Kidney capillary endothelial cell (primary cell): ENCODE data around the gene RPL10.
A peak's percentile ranks its signal among the peaks of the same experiment; 100 is the strongest.

Experiments
- DNase-seq: peaks from one replicate; pipeline ENCODE4 v3.0.0-alpha.2; 2018; ENCODE audit warnings: low spot score

Gene RPL10

DNA sequence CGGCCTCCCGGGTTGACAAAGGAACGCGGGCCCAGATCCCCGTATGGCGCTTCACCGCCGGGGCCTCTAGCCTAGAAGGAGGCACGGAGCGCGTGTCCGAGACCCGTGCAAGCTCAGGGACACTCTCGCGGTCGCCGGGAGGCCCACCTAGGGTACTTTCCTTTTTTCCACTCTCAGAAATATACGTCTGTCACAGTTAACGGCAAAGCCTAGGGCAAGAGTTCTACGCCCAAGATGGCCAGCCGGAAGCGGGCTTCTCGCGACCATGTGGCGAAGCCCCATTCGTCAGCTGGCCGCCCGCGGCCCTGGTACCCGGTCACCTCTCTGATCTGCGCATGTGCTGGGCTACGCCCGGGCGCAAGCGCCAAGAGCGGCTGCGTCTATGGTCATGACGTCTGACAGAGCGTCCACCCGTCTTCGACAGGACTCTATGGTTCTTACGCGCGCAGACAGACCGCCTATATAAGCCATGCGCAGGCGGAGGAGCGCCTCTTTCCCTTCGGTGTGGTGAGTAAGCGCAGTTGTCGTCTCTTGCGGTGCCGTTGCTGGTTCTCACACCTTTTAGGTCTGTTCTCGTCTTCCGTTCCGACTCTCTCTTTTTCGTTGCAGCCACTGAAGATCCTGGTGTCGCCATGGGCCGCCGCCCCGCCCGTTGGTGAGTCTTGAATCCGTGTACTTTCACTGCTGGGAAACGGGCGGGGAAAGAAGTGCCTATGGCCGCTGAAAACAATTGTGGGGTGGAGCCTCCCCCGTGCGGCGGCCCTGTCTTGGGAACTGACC is at the start of gene RPL10:
RPL10 (plus strand) TSS at position 490 of the 780 bp plus-strand sequence; CDS start at position 633, 143 bp downstream.
- peak; percentile 76 for DNase-seq

DNA sequence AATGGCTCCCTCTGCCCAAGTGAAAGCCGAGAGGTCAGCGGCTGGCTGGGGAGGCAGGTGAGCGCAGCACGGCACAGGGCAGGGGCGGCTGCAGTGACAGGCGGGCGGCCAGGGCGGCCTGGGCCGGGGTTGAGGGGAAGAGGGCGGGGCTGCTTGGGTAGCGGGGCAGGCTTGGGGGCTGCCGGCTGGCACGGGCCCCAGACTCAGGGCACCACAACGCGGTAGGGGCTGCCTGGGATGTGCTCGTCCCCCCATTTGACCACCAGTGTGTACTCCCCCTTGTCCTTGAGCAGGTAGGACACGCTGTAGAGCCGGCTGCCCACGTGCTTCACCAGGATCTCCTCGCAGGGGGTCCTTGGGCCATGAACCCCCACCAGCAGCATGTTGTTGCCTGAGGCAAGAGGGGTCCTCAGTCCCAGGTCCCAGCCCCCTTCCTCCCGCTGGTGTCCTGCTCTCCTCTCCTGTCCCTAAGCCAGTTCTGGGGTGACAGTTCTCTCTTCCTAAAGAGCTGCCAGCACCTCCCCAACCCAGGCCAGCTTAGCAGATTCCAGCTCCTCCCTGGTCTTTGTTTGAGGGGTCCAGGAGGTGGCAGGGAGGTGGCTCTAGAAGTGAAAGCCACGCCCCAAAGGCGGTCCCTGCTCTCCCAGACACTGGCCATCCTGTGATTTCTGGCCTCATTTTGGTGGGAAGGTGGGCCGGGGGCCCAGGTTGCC is 49.4 kb upstream of the RPL10 start:
- no peak for DNase-seq

DNA sequence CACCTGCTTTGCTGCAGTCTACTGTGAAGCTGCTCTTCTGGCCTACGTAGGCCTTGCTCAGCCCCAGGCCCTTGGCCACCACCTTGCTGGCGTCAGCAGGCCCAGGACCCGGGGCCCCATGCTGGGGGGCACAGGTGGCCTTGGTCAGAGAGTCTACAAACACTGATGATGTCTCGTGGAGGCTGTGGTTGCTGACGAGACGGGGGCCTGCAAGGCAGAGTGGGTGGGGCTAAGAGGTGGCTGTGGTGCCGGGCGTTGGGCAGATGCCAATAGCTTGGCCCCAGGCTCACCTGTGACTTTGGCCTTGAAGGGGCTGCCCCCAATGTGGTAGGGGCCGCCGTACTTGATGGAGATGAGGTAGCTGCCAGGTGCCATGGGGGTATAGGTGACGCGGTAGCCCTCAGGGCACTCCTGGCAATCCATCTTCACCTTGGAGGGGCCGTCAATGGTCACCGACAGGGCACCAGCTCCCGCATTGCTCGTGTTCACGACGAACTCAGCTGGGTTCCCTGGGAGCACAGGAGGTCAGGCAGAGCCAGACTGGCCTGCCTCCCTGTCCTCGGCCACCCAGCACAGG is 48.7 kb upstream of the RPL10 start:
- no peak for DNase-seq

DNA sequence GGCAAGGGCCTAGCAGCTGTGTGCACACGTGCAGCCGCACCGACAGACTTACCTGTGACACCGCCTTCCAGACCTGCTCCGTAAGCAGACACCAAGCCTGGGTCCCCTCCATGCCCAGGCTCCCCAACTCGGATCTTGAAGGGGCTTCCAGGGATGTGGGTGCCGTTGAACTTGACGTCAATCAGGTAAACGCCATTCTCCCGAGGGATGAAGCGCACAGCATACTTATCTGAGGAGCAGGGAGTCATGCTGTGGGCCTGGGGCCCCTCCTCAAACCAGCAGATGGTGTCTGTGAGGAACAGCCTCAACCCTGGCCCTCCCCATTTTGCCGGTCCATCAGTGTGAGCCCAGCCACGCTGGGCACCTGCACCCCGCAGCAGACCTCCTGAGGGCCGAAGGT is 48.2 kb upstream of the RPL10 start:
- DNase-seq: no peak

DNA sequence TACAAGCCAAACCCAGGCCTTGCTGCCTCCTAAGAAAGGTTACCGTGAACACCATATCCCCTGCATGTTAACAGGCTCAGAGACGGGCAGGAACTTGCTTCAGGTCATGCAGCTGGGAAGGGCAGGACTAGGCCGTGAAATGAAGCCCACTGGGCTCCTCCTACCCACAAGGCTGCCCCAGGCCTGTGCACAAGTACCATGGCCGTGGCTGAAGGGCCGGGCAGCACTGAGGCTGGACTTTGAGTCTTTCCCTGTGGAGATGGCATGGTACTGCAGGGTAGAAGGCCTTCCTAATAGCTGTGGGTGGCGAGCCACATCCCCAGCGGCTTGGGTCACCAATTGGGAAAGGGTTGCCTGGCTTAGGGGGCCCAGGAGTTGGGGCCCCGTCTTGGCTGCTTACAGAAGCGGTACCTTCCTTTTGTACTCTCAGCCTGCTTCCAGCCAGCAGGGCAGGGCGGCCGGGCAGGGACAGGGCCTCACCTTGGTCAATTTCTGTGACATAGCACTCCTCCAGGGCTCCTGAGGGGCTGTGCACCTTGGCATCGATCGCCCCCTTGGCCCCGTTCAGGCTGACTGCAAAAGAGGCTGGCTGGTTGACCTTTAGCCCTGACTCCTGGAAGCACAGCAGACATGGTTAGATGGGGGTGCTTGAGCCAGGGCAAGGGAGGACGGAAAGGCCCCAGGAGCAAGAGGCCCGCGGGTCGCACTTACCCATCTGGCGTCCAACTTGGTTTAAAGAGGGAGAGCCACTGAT is 47.6 kb upstream of the RPL10 start:
- no peak for DNase-seq

DNA sequence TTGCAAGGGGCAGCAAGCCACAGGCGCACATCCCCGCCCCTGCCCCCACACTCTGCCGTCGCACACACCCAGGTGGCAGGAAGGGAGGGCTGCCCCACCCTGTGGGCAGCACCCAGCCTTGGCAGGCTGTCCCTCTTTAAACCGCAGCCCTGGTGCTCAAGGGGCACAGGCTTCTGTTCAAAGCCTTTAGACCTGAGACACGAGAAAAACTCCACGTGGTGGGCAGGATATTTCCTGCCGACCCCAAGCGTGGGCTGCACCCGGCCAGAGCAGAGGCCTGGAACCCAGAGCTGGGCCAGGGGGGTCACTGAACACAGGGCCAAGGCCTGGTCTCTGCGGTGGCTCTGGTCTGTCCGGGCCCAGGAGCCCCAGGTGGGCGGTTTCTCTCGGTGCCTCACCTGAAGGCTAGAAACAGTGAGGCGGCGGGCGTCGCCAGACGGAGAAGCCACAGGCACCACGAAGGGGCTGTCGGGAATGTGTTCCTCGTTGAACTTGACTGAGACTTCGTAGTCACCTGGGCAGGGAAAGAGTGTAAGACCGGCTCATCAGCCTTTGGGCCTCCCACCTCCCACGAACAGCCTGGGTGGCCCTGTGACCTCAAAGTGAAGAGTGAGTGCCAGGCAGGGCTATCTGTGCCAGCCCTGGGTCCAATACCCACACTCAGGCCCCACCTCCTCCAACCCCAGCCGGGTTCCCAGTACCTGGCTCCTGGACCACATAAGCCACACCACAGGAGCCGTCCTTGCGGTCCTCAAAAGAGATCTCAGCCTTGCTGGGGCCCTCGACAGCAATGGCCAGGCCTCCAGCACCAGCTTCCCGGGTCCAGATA is 46.8 kb upstream of the RPL10 start:
- no peak for DNase-seq

DNA sequence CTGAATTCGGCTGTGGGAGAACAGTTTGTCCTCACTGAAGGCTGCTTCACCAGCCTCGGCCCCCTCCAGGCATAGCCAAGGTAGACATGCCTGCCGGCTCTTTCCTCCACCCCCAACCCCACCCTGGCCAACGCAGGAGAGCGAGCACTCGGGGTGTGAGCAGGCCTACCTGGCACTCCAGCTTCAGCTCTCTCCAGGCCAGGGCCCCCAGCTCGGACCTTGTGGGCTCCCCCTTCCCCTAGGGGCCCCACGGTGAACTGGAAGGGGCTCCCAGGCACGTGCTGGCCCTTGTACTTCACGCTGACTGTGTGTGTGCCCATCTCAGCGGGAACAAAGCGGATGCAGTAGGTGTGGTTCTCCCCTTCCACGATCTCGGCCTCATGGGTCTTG is 46.2 kb upstream of the RPL10 start:
- DNase-seq: no peak

DNA sequence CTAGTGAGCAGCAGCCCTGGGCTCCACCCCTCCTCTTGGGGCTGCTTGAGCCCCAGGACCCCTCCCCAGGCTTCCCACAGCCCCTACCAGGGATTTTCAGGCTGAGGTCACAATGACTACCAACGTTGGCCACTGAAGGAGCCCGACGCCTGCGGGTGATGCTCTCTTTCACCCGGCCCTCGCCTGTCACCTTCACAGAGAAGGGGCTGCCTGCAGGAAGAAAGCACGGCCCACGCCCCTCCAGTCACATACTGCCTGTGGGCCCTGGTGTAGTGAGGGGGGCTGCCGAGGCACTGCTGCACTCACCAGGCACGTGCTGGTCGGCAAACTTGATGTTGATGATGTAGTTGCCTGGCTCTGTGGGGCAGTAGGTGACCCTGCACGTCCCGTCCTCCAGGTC is 45.7 kb upstream of the RPL10 start:
- no peak for DNase-seq

DNA sequence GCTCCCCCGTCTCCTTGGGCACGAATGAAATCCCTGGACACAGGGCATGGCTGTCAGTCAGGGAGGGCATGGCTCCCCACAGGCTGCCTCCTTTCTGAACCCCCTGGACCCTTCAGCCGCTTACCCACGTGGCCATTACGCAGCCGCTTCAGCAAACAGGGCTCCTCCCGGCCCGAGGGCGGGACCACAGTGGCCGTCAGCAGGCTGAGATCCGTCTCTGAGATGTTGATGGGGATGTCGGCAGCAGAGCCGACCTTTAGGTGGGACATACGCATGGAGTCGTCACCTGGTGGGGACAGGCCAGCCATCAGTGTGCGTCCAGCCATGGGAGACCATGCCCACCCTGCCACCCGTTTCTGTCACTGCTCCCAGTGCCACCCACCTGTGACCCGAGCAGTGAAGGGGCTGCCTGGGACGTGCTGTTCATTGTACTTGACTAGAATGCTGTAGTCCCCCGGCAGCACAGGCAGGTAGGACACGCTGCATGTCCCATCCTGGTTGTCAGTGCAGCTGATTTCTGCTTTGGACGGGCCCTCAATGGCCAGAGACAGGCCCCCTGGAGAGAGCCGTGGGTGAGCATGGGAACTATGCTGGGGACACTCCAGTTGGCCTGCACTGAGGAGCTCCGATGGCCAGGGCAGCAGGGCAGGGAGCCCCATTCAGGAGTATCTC is 44.9 kb upstream of the RPL10 start:
- no peak for DNase-seq

DNA sequence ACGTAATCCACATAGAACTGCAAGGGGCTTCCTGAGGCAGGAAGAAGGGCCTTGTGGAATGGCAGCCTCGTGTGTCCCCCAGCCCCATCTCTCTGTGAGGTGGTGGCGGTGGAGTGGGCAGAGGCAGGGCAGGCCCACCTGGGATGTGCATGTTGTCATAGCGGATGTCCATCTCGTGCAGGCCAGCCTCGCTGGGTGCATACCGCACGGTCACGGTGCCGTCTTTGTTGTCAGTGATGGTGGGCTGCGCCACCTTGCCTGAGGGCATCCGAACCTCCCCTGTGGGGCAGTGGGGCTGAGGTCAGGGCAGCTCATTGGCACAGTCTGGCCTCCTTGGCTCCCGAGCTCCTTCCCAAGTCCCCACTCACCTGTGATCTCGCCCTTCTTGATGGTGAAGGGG is 44.2 kb upstream of the RPL10 start:
- DNase-seq: no peak

DNA sequence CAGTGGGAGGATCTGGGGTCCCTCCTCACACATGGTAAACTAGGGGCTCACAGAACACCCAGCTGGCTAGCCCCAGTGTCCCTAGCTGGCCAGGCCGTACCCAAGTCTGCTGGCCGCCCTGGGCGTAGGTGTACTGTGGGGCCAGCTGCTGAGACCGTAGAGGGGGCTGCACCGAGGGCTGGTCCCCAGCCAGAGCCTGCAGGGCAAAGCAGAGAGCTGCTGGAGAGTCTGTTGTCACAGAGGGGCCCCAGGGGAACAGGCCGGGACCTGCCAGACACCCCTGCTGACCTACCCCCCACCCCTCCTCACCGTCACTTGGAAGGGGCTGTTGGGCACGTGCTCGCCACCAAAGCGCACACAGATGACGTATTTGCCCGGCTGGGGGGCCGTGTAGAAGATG is 43.7 kb upstream of the RPL10 start:
- no peak for DNase-seq

DNA sequence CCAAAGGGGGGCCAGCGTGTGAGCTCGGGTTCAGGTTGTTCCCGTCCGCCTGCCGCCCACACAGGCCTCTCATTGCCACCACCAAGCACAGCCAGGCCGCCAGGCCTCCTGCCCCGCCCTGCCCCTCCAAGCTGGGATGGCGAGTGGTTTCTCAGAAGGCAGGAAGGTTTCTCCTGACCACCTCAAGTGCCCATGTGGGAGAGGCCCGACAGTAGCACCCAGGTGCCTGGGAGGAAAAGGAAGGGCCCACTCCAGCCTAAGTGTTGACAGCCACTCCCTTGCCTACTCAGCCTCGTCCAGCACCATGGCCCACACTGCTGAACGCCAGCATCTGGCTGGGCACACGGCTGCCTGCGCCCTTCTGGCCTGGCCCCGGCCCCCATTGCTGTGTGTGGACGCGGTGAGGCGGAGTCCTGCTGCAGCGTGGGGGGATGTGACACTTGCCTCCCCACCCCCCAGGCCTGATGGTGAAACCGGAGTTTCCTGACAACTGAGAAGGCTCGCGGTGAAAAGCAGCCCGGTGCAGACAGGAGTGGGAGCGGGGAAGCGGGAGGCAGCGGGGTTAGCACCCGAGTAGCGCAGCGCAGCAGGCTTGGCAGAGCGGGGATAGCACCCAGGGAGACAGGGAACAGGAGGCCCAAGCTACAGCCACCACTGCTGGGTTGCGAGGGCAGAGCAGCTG is 42.9 kb upstream of the RPL10 start:
- no peak for DNase-seq

DNA sequence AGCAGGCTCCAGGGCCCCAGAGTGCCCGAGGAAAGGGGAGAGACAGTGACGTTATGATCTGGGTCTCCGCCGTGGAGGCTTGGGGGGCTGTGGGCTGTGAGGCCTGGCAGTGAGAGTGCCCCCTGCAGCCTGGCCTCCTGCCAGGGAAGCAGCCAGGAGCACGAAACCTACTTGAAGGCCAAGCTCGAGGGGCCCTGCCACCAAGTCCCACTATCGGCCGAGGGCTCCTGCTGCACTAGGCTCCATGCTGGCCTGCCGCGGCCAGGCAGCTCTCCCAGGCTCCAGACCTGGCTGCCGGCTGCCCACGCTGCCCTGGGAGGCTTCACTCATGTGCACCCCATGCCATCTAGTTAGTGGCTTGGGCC is 42.4 kb upstream of the RPL10 start:
- DNase-seq: no peak

DNA sequence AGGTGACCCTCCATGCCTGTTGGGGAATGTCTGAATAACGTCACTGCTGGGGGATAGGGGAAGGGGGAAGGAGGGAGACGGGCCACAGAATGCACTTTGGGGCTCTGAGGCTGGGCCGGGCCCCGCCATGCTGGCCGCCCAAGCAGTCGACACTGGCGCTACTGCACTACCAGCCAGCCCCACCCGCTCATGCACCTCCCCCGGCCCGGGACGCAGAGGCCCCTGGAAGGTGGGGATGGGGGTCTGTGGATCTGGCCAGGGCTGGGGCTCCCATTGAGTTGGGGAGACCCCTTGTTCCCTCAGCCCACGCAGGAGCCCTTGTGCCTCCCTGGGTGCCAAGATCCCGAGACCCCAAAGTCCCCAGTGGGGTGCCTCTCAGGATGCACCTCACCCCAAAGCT is 41.6 kb upstream of the RPL10 start:
- DNase-seq: no peak

DNA sequence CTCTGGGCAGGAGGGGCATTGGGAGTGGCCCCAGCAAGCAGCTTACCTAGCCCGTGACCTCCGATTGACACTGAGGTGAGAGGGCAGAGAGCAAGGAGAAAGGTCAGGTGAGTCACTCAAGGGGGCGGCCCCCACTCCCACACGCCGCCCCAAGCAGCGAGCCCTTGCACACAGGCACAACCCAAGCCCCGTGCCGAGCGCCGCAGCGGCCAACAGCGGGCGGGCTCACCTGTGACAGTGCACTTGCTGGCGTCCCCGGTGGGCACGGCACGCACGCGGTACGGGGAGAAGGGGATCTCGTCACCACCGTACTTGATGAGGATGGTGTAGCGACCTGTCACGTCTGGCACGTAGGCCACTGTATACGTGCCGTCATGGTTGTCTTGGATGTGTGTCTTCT is 41.0 kb upstream of the RPL10 start:
- DNase-seq: no peak

DNA sequence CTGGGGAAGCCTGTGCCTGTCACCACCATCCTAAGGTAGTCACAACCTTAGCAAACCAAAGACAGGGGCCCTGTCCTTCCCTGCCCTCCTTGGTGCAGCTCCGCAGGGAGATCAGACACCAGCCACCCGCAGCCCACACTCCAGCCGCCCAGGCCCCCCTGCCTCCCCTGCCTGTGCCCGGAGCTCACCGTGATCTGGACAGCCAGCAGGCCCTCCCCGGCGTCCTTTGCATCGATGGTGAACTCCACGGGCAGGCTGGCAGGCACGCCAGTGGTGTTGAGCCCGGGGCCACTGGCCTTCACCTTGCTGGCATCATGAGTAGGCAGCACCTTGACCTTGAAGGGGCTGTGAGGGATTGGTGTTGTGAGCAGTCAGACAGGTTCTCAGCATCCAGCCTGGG is 40.2 kb upstream of the RPL10 start:
- no peak for DNase-seq

DNA sequence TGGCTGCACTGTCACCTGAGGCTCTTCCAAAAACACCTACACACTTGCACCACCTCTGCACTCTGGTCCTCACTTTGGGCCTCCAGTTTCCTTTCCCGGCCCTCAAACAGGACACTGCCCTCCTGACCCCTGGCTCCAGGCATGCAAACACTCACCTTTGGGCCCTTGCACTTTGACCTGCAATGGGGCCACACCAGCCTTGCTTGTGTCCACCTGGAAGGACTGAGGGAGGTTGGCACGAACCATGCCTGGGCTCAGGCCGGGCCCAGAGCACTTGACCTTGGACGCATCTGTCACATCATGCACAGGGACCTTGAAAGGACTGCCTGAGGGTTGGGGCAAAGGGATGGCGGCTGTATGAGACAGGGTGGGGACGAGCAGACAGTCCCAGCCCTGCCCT is 39.3 kb upstream of the RPL10 start:
- no peak for DNase-seq

DNA sequence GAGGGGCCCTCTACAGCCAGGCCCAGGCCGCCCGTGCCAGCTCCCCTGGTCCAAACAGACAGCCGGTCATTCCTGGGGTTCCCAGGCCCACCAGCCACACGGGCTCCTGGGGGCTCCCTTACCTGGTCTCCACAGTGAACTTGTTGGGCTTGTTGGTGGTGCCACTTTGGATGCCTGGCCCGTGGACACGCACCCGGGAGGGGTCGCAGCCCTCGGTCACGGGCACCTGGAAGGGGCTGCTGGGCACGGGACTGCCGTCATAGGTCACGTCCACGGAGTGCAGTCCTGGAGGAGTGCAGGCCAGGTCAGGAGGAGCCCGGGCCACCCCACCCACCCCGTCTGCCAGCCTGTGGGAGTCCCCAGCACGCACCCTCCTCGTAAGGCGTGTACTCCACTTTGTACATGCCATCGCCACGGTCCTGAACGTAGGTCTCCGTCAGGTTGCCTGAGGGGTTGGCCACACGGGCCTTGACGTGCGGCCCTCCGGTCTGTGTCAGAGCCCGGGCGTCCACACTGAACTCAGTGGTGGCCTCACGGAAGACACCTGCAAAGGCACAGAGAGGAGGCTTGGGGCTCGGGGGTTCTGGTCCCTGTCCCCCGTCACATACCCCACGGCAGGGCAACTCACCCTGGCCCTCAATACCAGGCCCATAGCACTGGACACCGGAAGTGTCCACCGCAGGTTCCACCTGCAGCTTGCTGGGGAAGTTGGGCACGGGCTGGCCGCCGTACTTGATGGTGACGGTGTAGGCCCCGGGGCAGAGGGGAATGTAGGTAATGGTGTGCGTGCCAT is 38.6 kb upstream of the RPL10 start:
- DNase-seq: no peak

DNA sequence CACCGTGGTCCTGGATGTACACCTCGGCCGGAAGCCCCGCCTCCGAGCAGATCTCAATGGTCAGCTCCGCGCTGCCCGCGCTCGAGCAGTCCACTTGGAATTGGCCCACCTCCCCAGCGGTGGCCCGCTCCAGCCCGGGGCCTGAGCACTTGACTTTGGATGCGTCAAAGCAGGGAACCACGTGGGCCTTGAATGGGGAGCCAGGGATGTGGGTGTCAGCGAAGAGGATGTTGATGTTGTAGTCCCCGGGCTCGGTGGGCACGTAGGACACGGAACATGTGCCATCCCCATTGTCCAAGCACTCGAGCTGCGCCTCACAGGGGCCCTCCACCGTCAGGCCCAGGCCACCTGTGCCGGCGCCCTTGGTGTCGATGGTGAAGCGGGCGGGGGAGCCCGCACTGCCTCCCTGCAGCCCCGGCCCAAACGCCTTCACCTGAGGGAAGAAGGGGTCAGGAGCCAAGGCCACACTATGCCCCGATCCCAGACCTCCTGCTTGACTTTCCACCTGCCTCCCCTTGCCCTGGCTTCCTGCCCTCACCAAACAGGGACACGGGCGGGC is 37.9 kb upstream of the RPL10 start:
- no peak for DNase-seq
